NCI-H187 treated with DMSO at 0.1 percent for 48 hours (cell line): Measurements from ENCODE around the gene RPL35.

Experiments
- DNase-seq: peaks from one replicate; lab custom pipeline; 2025; lab: John Stamatoyannopoulos, UW

RPL35 gene

DNA sequence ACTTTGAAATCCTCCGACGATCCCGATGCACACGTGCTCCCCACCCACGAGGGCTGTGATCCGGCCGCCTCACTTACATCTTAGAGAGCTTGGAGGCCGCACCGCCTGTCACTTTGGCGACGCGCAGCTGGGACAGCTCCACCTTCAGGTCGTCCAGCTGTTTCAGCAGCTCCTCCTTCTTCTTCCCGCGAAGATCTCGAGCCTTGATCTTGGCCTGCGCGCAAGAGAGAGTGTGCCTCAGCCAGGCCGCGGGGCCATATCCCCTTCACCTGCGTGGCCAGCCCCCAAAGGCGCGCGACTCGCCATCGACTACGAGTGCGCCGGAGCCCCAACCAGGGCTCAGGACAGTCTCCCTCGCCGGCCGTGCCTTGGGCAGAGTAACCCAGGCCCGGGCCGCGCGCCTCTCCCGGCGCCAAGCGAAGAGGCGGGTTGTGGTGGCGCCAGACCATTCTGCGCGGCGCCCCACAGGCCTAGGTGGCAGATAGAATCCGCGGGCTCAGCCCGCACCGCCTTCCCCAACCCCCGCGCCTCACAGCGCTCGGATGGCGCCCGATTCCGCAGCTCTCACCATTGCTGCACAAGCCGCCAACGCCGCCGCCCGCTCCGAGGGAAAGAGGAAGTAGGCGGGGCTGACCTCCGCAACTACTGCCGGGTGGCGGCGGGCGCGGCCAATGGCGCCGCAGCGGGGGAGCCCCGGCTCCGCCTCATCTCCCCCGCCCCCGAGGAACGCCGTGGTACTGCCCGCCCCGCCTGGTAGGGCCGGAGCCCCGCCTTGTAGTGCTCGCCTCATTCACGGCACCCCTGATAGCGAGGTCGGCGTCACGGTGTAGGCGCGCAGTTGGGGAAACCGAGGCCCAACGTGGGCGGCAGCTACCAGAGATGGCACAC is at the start of gene RPL35, which contains the start of gene ARPC5L:
RPL35 (minus strand) TSS at position 616 of the 888 bp plus-strand sequence; CDS start at position 571, 45 bp downstream.
ARPC5L (plus strand) TSS at position 789 of the 888 bp plus-strand sequence. CDS start 7,161 bp downstream, outside the sequence.
- DNase-seq: peak; percentile 37

GRCh38 chr9:124908098-124908497 is 46.3 kb upstream of the RPL35 start:
- no peak for DNase-seq

DNA sequence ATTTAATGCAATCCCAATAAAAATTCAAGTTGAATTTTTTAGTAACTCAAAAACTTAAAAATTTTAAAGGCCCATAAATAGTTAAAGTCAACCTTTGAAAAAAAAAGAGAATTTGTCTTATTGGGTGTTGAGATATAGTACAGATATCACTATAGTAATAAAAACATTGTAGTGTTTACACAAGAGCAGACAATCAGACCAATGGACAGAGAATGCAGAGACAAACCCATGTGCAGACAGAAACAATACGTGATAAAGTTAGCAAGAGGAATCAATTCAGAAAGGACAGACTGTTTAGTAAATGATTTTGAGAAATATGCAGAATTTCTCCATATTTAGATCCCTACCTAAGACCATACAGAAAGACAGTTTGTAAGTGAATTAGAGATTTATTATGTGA is 45.2 kb upstream of the RPL35 start:
- DNase-seq: no peak

DNA sequence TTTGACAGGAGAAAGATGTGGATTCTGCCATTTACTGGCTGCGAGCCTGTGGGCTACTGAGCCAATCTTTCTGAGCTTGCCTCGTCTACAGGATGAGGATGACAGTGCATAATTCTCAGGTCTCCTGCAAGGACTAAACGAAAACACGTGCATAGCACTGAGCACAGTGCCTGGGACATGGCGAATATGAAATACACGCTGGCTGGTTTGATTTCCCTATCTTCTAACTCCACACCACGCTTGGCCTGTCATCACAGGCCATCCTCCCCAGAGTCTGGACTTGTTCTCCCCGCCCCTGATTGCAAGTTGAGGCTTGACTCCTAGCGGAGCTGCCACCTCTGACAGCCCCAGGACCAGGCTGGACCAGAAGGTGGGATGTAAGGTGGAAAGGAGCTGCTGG is 38.1 kb upstream of the RPL35 start:
- no peak for DNase-seq

DNA sequence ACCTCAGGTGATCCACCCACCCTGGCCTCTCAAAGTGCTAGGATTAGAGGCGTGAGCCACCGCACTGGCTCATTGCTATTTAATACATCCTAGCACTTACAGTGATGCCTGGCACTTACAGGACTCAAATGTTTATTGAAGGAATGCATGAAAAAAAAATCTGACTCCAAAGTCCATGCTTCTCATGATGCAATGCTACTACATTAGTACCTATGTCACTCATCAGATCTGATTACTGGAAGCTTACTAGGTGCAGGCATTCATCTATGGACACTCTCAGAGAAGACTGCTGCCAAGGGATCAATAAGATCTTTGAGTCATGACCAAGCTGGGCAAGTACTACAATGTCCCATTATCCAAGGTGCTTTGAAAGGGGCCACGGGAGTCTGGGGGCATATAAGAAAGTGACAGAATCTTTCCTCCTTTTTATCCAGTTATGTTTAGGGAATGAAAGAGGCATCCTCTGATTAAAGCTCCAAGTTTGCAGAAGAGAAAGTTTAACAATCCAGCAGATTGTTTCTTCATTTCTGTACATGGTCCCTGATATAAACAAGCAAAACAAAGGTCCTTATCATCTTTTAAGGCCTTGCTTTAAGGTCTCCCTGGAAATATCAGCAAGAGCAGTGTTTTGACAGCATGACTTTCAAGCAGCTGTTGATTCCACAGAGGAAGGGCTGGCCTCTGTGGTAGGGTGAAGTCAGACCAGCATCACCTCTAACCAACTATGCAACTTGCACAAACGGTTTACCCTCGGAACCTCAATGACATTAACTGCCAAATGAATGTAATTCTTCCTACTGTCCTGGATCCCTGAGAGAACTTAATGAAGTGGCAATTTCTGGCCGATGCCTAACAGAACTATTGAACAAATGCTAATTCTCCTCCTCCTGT is 36.1 kb upstream of the RPL35 start:
- no peak for DNase-seq

- no peak for DNase-seq
These were observed 33.0 kb upstream of the RPL35 start for GRCh38 chr9:124894741-124895170.

GRCh38 chr9:124894035-124894740 is 32.4 kb upstream of the RPL35 start:
- DNase-seq: no peak

DNA sequence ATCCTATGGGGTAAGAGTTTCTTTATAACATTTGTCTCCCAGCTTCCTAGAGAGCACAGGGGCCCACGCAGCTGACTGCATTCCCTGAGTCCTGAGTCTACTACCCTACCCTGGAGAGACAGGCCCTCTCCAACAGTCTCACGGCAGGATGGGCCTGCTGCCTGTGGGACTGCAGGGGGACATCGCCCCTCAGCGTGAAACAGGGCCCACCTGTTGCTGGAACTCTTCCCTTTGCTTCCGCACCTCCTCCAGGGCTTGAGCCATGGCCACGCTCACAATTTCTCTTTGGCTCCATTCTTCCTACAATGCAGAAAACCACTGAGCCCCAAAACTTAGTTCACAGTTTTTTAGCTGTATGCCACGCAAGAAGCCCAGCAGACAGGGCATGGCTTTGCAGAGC is 28.4 kb upstream of the RPL35 start:
- no peak for DNase-seq

GRCh38 chr9:124889006-124889405 is 27.2 kb upstream of the RPL35 start:
- DNase-seq: no peak

GRCh38 chr9:124887832-124888231 is 26.1 kb upstream of the RPL35 start:
- DNase-seq: no peak

GRCh38 chr9:124886866-124887492 is 25.2 kb upstream of the RPL35 start:
- DNase-seq: no peak

- DNase-seq: no peak
These were observed 24.7 kb upstream of the RPL35 start for GRCh38 chr9:124886461-124886860.

GRCh38 chr9:124885551-124885950 is 23.8 kb upstream of the RPL35 start:
- DNase-seq: no peak

DNA sequence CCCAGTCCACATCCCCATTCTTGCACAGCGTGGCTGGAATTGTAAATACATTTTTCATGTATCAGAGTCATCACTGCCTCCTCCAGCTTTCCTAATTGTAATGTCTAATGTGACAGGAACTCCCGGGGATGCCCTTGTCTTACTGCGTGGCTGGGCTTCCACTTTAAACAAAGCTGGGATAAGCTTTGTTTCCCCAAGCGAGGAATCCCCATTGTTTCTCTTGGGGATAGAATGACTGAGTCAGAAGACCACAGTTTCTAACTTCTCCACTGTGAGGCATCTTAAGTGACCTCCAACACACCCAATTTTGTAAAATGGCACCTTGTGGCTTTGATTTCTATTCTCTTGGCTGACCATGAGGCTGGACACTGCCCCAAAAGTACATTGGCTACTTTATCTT is 22.6 kb upstream of the RPL35 start:
- DNase-seq: no peak

DNA sequence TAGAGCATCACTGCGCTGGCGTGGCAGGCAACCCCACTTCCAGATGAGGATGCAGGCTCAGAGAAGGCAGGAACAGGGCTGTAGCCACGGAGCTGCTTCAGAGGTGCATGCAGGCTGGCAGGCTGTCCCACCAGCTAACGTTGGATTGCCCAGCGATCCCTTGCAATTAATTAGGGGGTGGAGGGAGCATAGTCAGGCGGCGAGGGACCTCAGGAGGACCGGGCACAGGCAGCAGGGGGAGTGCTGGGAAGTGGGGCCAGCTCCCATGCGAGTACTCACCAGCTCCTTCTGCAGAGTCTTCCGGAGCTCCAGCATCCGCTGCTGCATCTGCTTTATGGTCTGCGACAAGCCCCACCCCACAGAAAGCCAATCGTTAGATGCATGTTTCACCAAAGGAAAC is 20.5 kb upstream of the RPL35 start:
- DNase-seq: no peak

DNA sequence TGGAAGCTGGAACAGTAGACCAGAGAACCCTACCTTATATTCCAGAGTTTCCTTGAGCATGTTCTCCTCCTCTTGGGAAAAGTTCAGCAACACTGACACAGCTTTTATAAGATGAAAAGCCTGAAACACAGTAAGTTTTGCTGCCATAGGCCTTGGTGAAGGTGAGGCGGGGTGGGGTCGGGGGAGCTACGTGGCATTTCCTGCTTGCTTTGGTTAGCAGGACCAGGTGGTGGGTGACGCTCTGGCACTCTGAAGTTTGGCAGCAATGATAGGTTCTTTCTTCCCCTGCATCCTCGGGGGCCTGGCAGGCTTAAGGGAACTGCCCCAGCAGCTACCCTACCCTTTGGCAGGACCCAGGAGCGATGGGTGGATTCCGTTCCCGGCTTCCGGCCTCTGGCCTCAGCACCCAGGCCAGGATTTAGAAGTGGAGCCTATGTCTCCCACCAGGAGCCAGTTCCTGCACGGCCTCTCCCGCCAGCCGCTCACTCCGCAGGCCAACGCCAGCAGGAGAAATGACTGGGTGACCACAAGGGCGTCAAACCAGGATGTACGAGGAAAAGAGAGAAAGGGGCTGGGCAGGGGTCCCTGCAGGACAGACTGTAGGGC is 19.5 kb upstream of the RPL35 start:
- no peak for DNase-seq

- no peak for DNase-seq
These were observed 18.7 kb upstream of the RPL35 start for GRCh38 chr9:124880501-124880900.

- DNase-seq: no peak
These were observed 17.5 kb upstream of the RPL35 start for GRCh38 chr9:124879226-124879625.

GRCh38 chr9:124878518-124878917 is 16.8 kb upstream of the RPL35 start:
- DNase-seq: no peak

DNA sequence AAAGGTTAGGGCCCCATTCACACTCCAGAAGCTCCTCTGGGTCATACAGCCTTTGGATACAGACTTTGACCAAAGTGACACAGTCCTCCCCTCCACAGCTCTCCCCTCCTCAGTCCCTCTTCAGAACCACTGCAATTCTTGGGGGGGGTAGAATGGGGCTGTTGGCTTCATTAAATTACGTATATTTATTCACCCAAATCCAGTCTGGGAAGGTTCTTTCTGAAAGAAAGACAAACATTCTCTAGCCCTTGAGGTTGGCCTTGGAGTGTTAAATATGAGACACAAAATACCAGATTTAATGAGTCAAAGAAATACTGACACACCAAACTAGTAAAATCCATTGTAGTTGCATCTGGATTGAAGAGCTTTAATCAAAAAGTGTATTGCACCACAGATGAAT is 16.3 kb upstream of the RPL35 start:
- DNase-seq: no peak
